Body of pancreas (tissue), 4 donors: ENCODE results near the gene PCDHGC3. TPM values are rescaled to one million over a fixed set of nuclear protein-coding genes. Genes with fewer than 3 reads are reported as not detected.

Source experiments
- ATAC-seq: fragments of 150-250 bp; one replicate; pipeline ENCODE4 v1.9.1; 2016
- DNase-seq, 4 donors: peaks; one replicate each; pipeline ENCODE4 v3.0.0-alpha.2; 2019
- H3K27ac ChIP-seq, 4 donors: fragments of 200-600 bp; sonication (generic); 1 replicate in 3 of 4; 2 replicates in 1 of 4; pipeline versions ENCODE4 v1.5.1 to v1.6.1; 2016 to 2019; ENCODE audit warnings: mild to moderate bottlenecking in 1 of 4, mixed read lengths in 1 of 4, moderate library complexity in 1 of 4
- H3K27me3 ChIP-seq, 2 donors: fragments of 200-600 bp; sonication (generic); one replicate each; pipeline ENCODE4 v1.6.0; 2016; ENCODE audit warnings: mild to moderate bottlenecking in 1 of 2
- H3K36me3 ChIP-seq, 2 donors: fragments of 200-600 bp; sonication (generic); replicated peaks in 1 of 2; 2 replicates each; pipeline ENCODE4 v1.5.1; 2016; ENCODE audit warnings: low read depth in 2 of 2; ENCODE audit not compliant: insufficient read depth in 1 of 2
- H3K4me1 ChIP-seq: fragments of 200-600 bp; sonication (generic); one replicate; pipeline ENCODE4 v1.6.0; 2016
- H3K4me3 ChIP-seq, 2 donors: fragments of 200-600 bp; sonication (generic); 1 replicate in 1 of 2; 2 replicates in 1 of 2; pipeline ENCODE4 v1.5.1; 2016 to 2019
- H3K9me3 ChIP-seq, 3 donors: fragments of 200-600 bp; sonication (generic); 1 replicate in 2 of 3; 2 replicates in 1 of 3; pipeline ENCODE4 v1.5.1; 2016
- CTCF ChIP-seq, 7 experiments: fragments of 450-650 bp in 4 of 7; fragments of 200-600 bp in 3 of 7; sonication (generic) in 3 of 7; IDR thresholded peaks; one replicate each; pipeline ENCODE4 v1.5.1; 2016 to 2019; ENCODE audit warnings: antibody characterized with exemption in 7 of 7
- POLR2A ChIP-seq, 3 donors: fragments of 450-650 bp; IDR thresholded peaks; one replicate each; pipeline ENCODE4 v1.6.1; 2016; ENCODE audit warnings: antibody characterized with exemption in 3 of 3, mild to moderate bottlenecking in 2 of 3
- WGBS, 2 donors: methylation state at CpG; one replicate each; pipeline ENCODE4 v1.1.5; 2017; 5-methylcytosine and 5-hydroxymethylcytosine counted together
- intact Hi-C: fragments of 100-400 bp; cut with DNase I; formaldehyde crosslinking; loops from one replicate; pipeline ENCODE4 v1.15.1; 2023
- total RNA-seq, 2 donors: library from RNA; depleted of rRNA; stranded (reverse); fragments of >200 nt; gene quantifications; one replicate each; pipeline ENCODE4 v1.1.0, GENCODE V29; 2016

The PCDHGC3 gene
- total RNA-seq, 2 donors from 2014 or later = 9.6 to 16.1 TPM

GRCh38 chr5:141484641-141485311 lies 9.0 kb downstream of the PCDHGC3 start, which contains the start of gene PCDHGC4:
TSS of gene PCDHGC4 (plus strand) at chr5:141485030. CDS start at chr5:141485174, 144 bp downstream.
- no peak for DNase-seq
- Histone ChIP-seq H3K4me1 (peaks cover 18% of the 10 kb centered on the region), H3K4me3 (no peak within 1 kb of the TSS), H3K27ac (no peak within 1 kb of the TSS), H3K27me3 (no peaks in the 10 kb centered on the region), H3K9me3 (no peaks in the 10 kb centered on the region), H3K36me3 (no peaks in the 10 kb centered on the region)
- intact Hi-C loops = no loop called here
- no peak for ATAC-seq
- WGBS, 2 donors = 7 to 19% methylated on average over 25 to 39 of the region's 39 CpGs
- TF ChIP-seq CTCF (IDR thresholded peaks at IDR 0.05) (no peak), POLR2A (IDR thresholded peaks at IDR 0.05) (no peak)

- no peak for ATAC-seq
- Histone ChIP-seq H3K27ac (no peak overlapping the region), H3K4me3 (no peak overlapping the region), H3K4me1 (peaks cover 18% of the 10 kb centered on the region), H3K36me3 (no peaks in the 10 kb centered on the region), H3K27me3 (no peaks in the 10 kb centered on the region), H3K9me3 (no peaks in the 10 kb centered on the region)
- TF ChIP-seq POLR2A (IDR thresholded peaks at IDR 0.05) (no peak), CTCF (IDR thresholded peaks at IDR 0.05) (no peak)
- intact Hi-C loops = no loop called here
- no peak for DNase-seq
- WGBS, 2 donors = 55 to 61% methylated on average over 19 to 38 of the region's 38 CpGs
These were observed 9.7 kb downstream of the PCDHGC3 start for GRCh38 chr5:141485321-141486055.

GRCh38 chr5:141486091-141486490 lies 10.3 kb downstream of the PCDHGC3 start:
- 84 to 85% methylated on average over 8 to 9 of the region's 9 CpGs for WGBS, 2 donors
- H3K27ac ChIP-seq = no peak overlapping the region
- TF ChIP-seq CTCF (IDR thresholded peaks at IDR 0.05) (no peak), POLR2A (IDR thresholded peaks at IDR 0.05) (no peak)
- intact Hi-C loops = no loop called here
- ATAC-seq = no peak
- peaks cover 18% of the 10 kb centered on the region for H3K4me1 ChIP-seq
- H3K9me3 ChIP-seq = no peaks in the 10 kb centered on the region
- no peak overlapping the region for H3K4me3 ChIP-seq
- H3K27me3 ChIP-seq = no peaks in the 10 kb centered on the region
- no peaks in the 10 kb centered on the region for H3K36me3 ChIP-seq
- no peak for DNase-seq

- WGBS, 2 donors = 91 to 95% methylated on average over 4 to 7 of the region's 7 CpGs
- Histone ChIP-seq H3K4me1 (peaks cover 18% of the 10 kb centered on the region), H3K9me3 (no peaks in the 10 kb centered on the region), H3K27me3 (no peaks in the 10 kb centered on the region), H3K4me3 (no peak overlapping the region), H3K36me3 (no peaks in the 10 kb centered on the region), H3K27ac (no peak overlapping the region)
- TF ChIP-seq POLR2A (IDR thresholded peaks at IDR 0.05) (no peak), CTCF (IDR thresholded peaks at IDR 0.05) (no peak)
- ATAC-seq = no peak
- no peak for DNase-seq
- intact Hi-C loops = no loop called here
These were observed 11.4 kb downstream of the PCDHGC3 start for GRCh38 chr5:141487131-141487530.
